NCI-H2107 treated with DMSO at 0.1 percent for 48 hours (cell line): ENCODE measurements around the gene TBC1D2.
A peak's percentile ranks its signal among the peaks of the same experiment; 100 is the strongest.
"Not testable (repeated sequence)": the region's sequence is repeated elsewhere in the genome, so short reads cannot be mapped to it uniquely, and the experiment has no call there.

Experiments used
- DNase-seq: peaks from one replicate; lab custom pipeline; 2025; ENCODE audit not compliant: unreplicated experiment; lab: John Stamatoyannopoulos, UW

The TBC1D2 gene

DNA sequence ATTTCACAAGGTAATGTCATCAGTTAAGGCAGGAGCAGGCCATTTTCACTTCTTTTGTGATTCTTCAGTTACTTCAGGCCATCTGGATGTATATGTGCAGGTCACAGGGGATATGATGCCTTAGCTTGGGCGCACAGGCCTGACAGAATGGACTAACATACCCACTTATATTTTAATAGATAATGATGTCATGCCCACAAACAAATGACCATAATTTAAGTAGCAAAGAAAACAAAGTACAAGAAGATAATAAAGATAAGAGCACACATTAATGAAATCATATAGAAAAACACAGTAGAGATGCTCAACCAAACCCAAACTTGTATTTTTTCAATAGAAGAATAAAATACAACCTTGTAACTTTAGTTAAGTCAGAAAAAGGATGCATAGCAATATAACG is 19.7 kb upstream of the TBC1D2 start:
- no peak for DNase-seq

DNA sequence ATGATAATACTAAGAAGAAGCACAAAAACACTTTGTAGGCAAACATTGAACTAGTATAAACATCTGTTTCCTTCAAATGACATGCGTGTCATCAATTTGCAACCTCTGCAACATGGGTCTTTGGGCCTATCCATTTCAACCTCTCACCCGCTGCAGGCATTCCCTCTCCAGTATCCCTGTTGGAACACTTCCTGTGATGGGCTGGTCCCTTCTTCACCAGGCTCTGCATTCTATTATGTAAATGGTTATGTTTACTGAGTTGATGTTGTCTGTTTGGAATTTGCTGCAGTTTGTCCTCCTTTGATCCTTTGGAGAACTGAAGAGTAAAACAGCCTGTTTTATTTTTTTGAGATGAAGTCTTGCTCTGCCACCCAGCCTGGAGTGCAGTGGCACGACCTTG is 16.6 kb upstream of the TBC1D2 start:
- DNase-seq = no peak

DNA sequence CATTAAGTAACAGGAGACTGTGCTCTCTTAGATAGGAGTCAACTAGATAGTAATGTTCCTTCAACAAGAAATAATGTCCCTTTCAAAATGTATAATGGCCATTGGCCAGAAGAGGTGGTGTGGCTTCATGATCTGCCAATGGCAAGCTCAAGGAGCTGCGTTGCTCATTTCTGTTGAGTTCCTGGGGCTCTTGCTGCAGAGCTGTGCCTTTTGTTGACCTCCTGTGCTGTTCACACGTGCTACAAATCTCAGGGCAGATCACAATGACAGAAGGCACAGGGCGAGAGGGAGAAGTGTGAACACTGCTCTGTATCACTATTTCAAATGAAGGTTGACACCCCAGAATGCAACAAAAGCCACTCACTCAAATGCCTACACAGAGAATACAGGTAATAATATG is 16.0 kb upstream of the TBC1D2 start:
- DNase-seq = no peak

DNA sequence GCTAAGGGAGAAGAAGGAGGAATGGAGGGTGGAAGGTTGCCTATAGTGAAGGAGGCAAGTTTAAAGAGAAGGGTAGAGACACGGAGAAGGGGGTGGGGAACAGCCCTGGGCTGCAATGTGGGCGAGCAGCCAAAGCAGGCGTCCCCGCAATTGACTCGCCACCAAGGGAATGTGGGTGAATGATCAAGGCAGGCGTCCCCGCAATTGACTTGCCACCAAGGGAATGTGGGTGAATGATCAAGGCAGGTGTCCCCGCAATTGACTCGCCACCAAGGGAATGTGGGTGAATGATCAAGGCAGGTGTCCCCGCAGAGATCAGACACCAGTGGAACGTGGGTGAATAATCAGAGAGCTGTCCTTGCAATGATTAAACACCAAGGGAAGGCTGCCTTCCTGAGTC is 14.8 kb upstream of the TBC1D2 start:
- DNase-seq = not testable (repeated sequence)

DNA sequence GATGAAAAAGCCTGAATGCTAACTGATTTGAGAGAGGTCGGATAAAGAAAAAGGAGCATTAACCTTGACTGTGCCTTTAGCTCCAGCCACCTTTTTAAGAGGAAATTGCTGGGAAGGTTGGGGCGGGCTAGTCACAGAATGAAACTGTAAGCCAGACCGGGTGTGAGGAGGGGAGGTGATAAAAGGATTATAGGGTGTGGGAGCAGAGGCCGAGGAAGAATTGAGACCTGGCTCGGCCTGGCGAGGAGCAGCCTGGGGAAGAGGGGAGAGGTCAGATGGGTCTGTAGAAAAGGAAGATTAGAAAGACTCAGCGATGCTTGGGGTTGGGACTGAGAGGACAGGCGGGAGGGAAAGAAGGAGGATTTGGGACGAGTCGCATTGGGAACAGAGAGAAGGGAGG is 14.2 kb upstream of the TBC1D2 start:
- not testable (repeated sequence) for DNase-seq

DNA sequence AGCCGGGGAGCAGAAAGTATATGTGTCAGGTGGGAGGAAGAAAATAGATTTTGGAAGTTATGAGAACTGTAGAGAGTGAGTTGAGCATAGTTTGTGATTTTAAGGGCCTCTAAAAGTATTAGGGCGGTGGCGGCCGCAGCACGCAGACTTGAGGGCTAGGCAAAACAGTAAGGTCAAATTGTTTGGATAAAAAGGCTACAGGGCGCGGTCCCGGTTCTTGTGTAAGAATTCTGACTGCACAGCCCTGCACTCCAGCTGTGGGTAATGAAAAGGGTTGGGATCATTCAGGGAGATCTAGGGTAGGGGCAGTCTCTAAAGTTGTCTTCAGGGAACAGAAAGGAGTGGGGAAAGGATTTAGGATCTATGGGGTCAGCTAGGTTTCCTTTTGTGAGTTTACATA is 12.1 kb upstream of the TBC1D2 start:
- DNase-seq = not testable (repeated sequence)

DNA sequence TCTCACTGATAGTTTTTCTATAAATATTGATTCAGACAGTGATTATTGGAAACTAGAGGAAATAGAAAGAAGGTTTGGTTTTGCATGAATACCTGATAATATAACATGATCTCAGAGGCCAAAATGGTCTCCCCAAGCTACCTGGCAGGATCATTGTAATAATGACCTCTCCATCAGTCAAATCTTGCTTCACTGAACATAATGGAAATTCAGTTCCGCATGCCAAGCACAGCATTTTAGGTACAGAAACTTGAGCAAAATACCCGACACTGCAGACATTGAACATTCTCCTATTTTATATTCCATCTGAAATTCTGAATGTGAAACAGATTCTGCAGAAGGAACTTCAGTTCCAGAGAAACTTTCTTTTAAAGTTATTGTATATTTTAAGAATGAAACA is 9.1 kb upstream of the TBC1D2 start:
- DNase-seq = no peak

DNA sequence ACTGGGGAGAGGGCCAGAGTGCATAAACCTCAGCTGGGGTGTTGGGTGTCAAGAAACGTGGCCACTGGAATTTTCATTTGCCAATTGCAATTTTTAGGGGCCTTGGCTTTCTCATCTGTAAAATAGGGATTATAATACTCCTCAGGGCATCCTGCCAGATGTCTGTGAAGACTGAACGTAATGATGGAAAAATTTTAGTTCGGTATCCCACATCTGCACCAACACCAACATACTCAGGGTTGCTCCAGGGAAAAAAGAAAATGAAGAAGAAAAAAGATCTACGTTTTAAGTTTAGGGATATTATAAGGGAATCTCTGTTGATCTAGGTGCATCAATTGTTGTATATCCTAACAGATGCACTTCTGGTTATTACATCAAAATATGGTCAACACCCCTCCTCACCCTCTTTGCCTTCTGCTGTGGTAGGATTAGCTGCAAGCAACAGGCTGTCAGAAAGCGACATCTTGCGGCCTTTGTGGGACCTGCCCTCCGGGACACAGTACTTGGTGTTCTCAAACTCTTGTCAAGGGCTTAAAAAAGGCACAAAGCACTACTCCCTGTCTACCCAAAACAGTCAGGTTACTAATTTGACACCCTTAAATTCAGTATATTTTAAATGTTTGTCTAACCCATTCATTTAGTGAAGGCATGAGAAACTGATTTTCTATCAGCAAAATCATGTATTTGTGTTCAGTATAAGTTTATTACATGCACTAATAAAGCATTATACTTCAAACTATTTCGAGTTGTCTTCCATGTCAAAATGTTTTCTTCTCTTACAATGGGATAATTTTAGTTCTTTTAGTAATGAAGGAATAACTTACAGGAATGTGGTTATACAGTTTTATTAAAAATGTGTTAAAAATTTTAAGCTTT is 8.3 kb upstream of the TBC1D2 start:
- DNase-seq = peak; percentile 37

DNA sequence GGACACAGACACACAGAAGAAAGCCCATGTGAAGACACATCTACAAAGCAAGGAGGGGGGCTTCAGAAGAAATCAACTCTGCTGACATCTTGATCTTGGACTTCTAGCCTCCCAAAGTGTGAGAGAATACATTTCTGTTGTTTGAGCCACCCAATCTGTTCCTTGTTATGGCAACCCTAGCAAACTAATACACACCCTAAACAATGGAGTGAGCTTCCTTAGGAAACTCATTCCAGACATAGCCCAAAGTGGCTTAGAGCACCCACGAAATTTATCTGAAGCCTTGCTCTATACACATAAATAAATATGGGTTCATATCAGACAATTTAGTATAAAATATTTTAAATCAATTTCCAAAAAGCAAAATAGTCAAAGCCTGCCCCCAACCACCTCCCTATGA is 7.6 kb upstream of the TBC1D2 start:
- no peak for DNase-seq

DNA sequence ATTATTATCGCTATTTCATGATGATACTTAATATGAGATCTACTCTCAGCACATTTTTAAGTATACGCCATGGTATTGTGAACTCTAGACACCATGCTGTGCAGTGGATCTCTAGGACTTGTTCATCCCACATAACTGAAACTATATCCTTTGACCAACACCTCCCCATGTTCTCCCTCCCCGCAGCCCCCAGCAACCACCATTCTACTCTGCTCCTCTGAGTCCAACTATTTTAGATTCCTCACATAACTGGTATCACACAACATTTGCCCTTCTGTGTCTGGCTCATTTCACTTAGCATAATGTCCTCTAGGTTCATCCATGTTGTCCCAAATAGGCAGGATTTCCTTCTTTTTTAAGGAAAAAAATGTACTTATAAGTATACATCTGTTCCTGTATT is 6.6 kb upstream of the TBC1D2 start:
- no peak for DNase-seq

DNA sequence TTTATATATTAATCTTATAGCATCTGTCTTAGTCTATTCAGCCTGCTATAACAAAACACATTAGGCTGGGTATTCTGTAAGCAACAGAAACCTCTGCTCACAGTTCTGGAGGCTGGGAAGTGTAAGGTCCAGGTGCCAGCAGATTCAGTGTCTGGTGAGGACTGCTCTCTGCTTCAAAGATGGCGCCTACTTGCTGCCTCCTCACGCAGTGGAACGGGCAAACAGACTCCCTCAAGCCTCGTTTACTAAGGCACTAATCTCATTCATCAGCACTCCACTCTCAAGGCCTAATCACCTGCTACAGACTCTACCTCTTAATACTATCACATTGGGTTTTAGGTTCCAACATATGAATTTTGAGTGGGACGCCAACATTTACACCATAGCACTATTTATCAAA is 5.2 kb upstream of the TBC1D2 start:
- DNase-seq = no peak

DNA sequence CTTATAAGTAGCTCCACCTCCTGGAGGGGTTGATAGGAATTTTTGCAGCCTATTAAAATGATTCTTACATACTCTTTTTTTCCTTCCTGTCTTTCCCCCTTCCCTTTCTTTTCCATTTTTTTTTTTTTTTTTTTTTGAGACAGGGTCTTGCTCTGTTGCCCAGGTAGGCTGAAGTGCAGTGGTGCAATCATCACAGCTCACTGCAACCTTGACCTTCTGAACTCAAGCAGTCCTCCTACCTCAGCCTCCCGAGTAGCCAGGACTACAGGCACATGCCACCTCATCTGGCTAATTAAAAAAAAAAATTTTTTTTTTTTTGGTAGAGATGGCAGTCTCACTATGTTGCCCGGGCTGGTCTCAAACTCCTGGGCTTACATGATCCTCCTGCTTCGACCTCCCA is 4.3 kb upstream of the TBC1D2 start:
- no peak for DNase-seq

DNA sequence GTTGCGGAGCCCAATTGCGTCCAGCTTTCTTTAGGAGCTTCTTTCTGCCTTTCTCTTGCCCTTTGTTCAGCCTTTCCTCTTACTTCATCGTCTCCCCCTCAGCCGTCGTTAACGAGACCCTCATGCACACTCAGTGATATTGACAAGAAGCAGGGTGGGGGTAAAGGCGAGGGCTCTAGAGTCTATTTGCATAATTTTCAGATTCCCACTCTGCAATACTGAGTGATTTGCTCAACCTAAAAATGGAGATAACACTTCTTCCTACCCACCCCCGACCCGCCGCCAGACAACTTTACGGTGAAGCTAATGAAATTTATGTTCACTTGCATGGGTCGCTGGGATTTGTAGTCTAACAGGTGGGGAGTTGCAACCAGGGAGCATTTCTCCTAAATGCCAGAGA is 1.3 kb upstream of the TBC1D2 start:
- DNase-seq = no peak

DNA sequence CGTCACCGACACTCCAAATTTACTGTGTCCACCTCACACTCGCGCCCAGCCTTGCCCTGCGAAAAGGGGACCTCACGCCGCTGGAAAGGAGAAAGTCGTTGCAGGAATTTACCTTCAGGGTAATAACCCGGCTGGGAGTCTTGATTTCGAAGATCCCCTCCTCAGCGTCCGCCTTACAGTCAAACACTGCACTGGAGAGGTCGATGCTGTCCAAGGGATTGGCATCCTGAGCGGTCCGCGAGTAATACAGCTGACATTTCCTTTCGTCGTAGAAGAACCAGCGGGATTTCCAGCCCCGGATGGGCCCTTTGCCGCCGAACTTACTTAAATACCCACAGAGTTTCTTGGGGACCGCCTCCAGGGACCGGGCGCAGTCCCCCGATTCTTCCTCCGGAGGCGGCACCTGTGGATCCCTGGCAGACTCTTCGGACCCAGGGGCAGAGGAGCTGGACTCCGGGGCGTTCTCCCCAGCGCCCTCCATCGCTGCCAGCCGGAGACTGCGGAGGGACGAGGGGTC is 330 bp downstream of the TBC1D2 start:
- DNase-seq = no peak

DNA sequence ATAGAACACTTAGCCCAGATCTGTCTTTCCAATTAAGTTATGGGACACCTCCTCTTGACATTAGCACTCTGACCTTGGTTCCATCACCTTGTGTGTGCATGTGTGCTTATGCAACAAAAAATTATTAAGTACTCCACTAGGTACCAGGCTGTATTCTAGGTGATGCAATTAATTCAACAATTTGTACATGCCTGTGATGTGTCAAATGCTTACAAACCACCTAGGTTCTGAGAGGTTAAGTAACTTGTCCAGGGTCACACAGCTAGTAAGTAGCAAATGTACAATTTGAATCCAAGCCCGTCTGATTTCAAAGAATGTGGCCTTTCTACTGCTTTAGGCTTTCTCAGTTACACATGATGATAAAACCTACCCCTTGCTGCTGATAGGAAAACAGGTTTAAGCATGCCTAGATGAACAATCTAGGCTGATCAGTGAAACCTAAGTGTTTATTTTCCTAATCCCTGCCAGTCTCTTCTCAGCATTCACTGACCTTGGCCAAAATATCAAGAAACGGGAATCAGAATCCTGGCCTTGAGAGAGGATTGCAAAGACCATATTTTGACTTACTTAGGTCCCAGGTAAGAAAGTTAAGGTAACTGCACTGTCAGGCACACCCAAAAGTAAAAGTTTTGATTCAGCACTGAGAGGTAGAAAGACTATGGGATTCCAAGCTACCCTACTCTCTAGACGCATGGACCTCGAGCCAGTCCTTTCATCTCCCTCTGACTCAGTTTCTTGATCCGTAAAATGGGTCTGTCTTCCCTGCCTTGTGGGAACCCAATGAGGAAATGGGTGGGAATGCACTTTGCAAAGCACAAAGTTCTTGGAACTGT is 1.0 kb downstream of the TBC1D2 start:
- DNase-seq = no peak

DNA sequence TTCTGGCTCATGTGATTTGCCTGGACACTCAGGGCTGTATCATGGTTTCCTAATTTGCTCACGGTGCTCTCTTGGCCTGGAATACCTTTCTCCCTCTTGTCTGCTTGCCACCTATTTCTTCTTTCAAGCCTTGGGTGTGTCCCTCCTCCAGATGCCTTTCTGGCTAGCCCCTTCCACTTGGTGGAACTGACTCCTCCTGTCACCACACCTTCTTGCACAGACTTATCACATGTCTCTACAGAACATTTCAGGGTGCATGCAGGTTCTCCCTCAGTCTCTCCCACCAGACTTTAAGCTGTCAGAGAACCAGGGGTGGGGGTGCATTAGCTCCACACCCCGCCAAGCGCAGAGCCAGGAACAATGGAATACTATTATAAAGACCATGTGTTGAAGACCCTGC is 1.9 kb downstream of the TBC1D2 start:
- DNase-seq = no peak

DNA sequence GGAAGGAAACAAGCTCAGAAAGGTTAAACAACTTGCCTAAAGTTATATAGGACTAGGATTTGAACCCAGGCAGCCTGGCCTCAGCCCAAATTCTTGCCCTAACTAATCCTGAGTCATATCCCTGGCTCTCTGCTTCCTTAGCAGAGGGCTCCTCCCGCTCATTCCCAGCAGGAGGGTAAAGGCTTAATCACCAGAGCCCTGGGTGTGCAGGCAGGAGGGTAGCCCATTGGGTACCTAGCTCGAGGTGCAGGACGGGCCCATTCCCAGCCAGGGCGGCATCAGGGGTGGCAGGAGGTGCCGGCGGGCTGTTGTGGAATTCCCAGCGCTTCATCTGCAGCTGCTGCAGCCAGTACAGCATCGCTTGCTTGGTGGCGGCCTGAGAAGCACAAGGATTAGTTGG is 3.9 kb downstream of the TBC1D2 start:
- DNase-seq = no peak

DNA sequence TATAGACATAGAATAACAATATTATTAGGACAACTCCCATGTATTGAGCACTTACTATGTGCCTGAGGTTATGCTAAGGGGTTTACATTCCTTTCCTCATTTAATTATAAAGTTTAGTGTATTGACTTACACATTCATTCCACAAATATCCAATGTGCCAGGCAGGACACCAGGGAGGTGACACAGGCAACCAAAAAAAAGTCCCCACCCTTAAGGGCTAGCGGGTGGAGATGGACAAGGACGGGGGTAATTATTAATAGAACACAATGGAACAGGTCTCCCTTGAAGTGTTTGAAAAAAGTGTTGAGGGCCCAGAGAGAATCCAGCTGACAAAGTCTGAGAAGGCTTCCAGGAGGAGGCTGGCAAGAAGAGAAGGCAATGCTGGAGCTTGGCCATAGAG is 5.7 kb downstream of the TBC1D2 start:
- DNase-seq = no peak

DNA sequence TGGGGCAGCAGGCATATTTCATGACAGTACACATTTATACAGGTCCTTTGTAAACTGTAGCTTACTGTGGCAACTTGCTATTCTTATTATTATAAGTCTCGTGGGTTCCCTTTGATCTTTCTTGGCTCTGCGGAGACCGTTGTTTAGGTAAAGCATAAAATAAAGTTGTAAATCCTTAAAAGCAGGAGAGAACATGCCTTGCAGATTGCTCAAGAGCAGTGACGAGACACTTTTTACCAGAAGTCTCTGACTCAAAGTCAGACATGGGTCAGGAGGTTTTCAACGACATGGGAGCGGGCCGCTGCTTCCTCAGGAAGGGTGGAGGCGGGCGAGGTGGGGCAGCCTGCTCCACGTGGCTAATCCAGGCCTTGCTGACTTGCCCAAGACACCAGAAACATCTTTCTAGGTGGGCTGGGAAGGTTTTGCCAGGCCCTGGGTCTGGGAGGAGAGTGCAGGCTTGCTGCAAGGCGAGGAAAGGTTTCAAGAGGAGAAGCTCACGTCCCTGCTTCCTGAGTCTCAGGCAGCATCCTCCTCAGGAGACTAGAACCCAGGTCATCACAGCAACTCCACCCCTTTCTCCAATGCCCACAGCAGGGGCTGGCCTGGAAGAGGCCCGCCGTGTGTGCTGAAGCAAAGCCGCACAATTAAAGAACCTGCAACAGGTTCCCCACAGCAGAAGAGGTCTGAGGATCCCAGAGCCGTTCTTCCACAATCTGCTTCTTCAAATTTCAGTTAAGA is 6.5 kb downstream of the TBC1D2 start:
- DNase-seq = no peak

DNA sequence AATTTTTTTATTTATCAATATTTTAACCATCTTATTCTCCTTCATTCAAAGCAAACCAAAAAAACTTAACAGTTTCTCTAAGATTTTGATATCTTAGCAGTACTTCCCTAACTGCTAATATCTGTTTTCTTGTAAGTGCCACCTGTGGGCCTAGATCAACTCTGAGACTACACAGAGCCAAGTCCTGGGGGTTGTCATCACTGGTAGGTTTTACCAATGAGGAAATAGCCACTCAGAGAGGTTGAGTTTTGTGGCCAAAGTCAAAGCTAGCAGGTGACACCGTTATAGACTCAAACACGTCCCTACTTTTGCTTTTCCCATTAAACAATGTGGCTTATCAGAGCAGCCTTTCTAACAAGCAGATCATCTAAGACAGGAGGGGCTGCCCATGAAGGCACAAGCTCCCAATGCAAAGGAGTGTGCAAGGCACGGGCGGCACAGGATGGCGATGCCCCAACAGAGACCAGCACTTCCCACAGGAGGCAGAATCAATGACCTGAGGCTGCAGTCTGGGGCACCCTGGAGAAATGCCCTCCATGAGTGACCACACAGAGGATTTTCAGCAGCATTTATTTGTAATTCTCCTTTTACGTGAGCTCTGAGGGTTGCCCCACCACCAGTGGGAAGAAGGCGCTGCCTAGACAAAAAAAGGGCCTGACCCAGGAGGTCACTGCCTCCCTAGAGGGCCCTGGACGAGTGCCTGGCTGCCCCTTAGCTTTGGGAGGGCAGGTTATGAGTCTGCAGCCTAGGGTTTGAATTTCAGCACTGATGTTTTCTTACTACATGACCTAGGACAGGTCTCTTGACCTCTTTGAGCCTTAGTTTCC is 7.4 kb downstream of the TBC1D2 start:
- no peak for DNase-seq

DNA sequence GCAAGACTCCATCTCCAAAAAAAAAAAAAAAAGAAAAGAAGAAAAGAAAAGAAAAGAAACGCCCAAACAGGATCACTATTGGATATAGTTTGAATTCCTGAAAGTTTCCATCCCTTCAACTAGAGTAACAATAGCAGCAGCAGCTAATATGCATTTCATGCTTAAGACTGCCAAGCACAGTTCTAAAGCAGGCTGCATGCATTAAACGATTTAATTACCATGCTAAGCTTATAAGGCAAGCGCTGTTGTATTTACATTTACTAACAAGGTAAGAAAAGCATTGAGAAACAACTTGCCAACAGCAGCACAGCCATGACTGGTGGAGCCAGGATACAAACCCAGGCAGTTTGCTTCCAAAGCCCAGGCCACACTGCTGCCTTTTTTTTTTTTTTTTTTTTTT is 13.0 kb downstream of the TBC1D2 start:
- no peak for DNase-seq
